Ishikawa (cell line): ENCODE results near the gene PCDHA12.
A peak's percentile ranks its signal among the peaks of the same experiment; 100 is the strongest.

Experiments
- CEBPB ChIP-seq: IDR thresholded peaks from 2 replicates; pipeline ENCODE4 v1.6.1; 2012
- CREB1 ChIP-seq: IDR thresholded peaks from 2 replicates; pipeline ENCODE4 v1.6.1; 2012; ENCODE audit warnings: low read depth
- EGR1 ChIP-seq: IDR thresholded peaks from 2 replicates; pipeline ENCODE4 v1.6.1; 2012
- EP300 ChIP-seq: IDR thresholded peaks from 2 replicates; pipeline ENCODE4 v1.6.1; 2012; ENCODE audit warnings: borderline replicate concordance
- FOXM1 ChIP-seq: IDR thresholded peaks from 2 replicates; pipeline ENCODE4 v1.6.1; 2012; ENCODE audit warnings: low read depth, borderline replicate concordance
- NFIC ChIP-seq: IDR thresholded peaks from 2 replicates; pipeline ENCODE4 v1.6.1; 2012
- RAD21 ChIP-seq: IDR thresholded peaks from 2 replicates; pipeline ENCODE4 v1.6.1; 2012; ENCODE audit warnings: low read depth
- TAF1 ChIP-seq: IDR thresholded peaks from 2 replicates; pipeline ENCODE4 v1.6.1; 2012; ENCODE audit warnings: low read depth, mild to moderate bottlenecking
- TCF12 ChIP-seq: IDR thresholded peaks from 2 replicates; pipeline ENCODE4 v1.6.1; 2012; ENCODE audit warnings: low read depth
- TEAD4 ChIP-seq: IDR thresholded peaks from 2 replicates; pipeline ENCODE4 v1.6.1; 2012
- YY1 ChIP-seq: IDR thresholded peaks from 2 replicates; pipeline ENCODE4 v1.6.1; 2012; ENCODE audit warnings: low read depth
- ZBTB7A ChIP-seq: IDR thresholded peaks from 2 replicates; pipeline ENCODE4 v1.6.1; 2012; ENCODE audit warnings: low read depth
- TF ChIP-seq, protein P1 (sequence below): IDR thresholded peaks from 2 replicates; pipeline ENCODE4 v1.6.1; 2012
- TF ChIP-seq, protein P2 (sequence below): IDR thresholded peaks from 2 replicates; pipeline ENCODE4 v1.6.1; 2012; ENCODE audit warnings: low read depth, mild to moderate bottlenecking
- TF ChIP-seq, protein P3 (sequence below): IDR thresholded peaks from 2 replicates; pipeline ENCODE4 v1.6.1; 2012

PCDHA12 gene

DNA sequence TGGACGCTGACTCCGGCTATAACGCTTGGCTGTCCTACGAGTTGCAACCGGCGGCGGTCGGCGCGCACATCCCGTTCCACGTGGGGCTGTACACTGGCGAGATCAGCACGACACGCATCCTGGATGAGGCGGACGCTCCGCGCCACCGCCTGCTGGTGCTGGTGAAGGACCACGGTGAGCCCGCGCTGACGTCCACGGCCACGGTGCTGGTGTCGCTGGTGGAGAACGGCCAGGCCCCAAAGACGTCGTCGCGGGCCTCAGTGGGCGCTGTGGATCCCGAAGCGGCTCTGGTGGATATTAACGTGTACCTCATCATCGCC lies 2.1 kb downstream of the PCDHA12 start:
- TF ChIP-seq TAF1 (no peak), EGR1 (no peak), YY1 (no peak), TEAD4 (no peak), RAD21 (no peak), ZBTB7A (no peak), TCF12 (no peak), NFIC (no peak), CEBPB (no peak), EP300 (no peak), CREB1 (no peak)
- TF ChIP-seq, protein P1, sequence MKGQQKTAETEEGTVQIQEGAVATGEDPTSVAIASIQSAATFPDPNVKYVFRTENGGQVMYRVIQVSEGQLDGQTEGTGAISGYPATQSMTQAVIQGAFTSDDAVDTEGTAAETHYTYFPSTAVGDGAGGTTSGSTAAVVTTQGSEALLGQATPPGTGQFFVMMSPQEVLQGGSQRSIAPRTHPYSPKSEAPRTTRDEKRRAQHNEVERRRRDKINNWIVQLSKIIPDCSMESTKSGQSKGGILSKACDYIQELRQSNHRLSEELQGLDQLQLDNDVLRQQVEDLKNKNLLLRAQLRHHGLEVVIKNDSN: no peak
- TF ChIP-seq, protein P2, sequence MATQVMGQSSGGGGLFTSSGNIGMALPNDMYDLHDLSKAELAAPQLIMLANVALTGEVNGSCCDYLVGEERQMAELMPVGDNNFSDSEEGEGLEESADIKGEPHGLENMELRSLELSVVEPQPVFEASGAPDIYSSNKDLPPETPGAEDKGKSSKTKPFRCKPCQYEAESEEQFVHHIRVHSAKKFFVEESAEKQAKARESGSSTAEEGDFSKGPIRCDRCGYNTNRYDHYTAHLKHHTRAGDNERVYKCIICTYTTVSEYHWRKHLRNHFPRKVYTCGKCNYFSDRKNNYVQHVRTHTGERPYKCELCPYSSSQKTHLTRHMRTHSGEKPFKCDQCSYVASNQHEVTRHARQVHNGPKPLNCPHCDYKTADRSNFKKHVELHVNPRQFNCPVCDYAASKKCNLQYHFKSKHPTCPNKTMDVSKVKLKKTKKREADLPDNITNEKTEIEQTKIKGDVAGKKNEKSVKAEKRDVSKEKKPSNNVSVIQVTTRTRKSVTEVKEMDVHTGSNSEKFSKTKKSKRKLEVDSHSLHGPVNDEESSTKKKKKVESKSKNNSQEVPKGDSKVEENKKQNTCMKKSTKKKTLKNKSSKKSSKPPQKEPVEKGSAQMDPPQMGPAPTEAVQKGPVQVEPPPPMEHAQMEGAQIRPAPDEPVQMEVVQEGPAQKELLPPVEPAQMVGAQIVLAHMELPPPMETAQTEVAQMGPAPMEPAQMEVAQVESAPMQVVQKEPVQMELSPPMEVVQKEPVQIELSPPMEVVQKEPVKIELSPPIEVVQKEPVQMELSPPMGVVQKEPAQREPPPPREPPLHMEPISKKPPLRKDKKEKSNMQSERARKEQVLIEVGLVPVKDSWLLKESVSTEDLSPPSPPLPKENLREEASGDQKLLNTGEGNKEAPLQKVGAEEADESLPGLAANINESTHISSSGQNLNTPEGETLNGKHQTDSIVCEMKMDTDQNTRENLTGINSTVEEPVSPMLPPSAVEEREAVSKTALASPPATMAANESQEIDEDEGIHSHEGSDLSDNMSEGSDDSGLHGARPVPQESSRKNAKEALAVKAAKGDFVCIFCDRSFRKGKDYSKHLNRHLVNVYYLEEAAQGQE: no peak

DNA sequence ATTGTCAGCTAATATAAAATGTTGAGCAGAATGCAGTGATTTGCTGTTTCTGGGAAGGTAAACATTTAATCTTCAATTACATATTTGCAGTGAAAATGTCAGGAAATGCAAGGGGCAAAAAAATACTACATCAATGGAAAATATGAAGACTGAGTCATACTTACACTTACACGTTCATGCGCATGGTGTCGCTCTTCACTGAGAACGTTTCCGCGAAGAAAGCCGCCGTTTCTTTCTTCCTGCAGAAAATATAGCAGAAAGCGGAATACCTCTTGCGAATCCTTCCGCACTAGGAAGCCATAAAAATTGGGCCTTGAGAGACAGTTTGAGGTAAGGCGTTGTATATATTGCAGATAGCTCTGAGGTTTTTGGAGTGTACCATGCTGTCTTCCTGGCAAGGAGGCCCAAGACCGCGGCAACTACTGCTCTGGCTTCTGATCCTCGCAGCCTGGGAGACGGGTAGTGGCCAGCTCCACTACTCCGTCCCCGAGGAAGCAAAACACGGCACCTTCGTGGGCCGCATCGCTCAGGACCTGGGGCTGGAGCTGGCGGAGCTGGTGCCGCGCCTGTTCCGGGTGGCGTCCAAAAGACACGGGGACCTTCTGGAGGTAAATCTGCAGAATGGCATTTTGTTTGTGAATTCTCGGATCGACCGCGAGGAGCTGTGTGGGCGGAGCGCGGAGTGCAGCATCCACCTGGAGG lies 6.9 kb downstream of the PCDHA12 start, which contains the start of gene PCDHA13:
Gene PCDHA13 (plus strand): TSS at position 236 of the 702 bp plus-strand sequence. CDS start 145 bp downstream, at position 381.
- TF ChIP-seq RAD21 (no peak), FOXM1 (no peak), NFIC (no peak), ZBTB7A (no peak), CREB1 (no peak), YY1 (no peak), EGR1 (no peak), CEBPB (no peak), EP300 (no peak)
- TF ChIP-seq, protein P3, sequence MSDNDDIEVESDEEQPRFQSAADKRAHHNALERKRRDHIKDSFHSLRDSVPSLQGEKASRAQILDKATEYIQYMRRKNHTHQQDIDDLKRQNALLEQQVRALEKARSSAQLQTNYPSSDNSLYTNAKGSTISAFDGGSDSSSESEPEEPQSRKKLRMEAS: no peak

DNA sequence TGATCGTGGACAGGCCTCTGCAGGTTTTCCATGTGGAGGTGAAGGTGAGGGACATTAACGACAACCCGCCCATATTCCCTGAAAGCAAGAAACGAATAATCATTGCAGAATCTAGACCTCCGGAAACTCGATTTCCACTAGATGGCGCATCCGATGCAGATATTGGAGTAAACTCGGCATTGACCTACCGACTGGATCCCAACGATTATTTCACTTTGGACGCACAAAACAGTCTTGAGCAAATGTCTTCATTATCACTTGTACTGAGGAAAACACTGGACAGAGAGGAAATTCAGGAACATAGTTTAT lies 7.4 kb downstream of the PCDHA12 start:
- TF ChIP-seq RAD21: peak; percentile 50
- TF ChIP-seq, protein P1: no peak

DNA sequence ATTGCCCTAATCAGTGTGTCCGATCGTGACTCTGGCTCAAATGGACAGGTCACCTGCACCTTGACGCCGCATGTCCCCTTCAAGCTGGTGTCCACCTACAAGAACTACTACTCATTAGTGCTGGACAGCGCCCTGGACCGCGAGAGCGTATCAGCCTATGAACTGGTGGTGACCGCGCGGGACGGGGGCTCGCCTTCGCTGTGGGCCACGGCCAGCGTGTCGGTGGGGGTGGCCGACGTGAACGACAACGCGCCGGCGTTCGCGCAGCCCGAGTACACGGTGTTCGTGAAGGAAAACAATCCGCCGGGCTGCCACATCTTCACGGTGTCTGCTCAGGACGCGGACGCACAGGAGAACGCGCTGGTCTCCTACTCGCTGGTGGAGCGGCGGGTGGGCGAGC lies 8.3 kb downstream of the PCDHA12 start:
- no peak for TF ChIP-seq ZBTB7A
- TF ChIP-seq, protein P2: peak; percentile 45; the same call in 1 of the 2 replicates
- TF ChIP-seq TCF12: no peak
- no peak for TF ChIP-seq TEAD4
- no peak for TF ChIP-seq EP300
- no peak for TF ChIP-seq TAF1
- TF ChIP-seq CEBPB: no peak

DNA sequence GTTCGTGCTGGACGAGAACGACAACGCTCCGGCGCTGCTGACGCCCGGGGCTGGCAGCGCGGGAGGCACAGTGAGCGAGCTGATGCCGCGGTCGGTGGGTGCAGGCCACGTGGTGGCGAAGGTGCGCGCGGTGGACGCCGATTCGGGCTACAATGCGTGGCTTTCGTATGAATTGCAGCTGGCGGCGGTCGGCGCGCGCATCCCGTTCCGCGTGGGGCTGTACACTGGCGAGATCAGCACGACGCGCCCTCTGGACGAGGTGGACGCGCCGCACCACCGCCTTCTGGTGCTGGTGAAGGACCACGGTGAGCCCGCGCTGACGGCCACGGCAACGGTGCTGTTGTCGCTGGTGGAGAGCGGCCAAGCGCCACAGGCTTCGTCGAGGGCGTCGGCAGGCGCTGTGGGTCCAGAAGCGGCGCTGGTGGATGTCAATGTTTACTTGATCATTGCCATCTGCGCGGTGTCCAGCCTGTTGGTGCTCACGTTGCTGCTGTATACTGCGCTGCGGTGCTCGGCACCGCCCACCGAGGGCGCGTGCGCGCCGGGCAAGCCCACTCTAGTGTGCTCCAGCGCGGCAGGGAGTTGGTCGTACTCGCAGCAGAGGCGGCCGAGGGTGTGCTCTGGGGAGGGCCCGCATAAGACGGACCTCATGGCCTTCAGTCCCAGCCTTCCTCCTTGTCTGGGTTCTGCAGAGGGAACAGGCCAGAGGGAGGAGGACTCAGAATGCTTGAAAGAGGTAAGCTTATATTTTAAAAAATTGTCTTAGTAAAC lies 9.0 kb downstream of the PCDHA12 start:
- no peak for TF ChIP-seq TCF12
- no peak for TF ChIP-seq TAF1
- TF ChIP-seq, protein P1: no peak
- no peak for TF ChIP-seq CEBPB
- TF ChIP-seq TEAD4: no peak
- no peak for TF ChIP-seq FOXM1
- TF ChIP-seq EGR1: no peak
- TF ChIP-seq, protein P3: no peak
- TF ChIP-seq YY1: no peak
- TF ChIP-seq EP300: no peak
- no peak for TF ChIP-seq NFIC
- no peak for TF ChIP-seq CREB1
- TF ChIP-seq, protein P2: no peak
- no peak for TF ChIP-seq ZBTB7A
- TF ChIP-seq RAD21: no peak
